K562 (cell line): ENCODE measurements around the gene SULT2B1. TPM values are rescaled to one million over a fixed set of nuclear protein-coding genes. Genes with fewer than 3 reads are reported as not detected.

ENCODE experiments used
- BRF1 ChIP-seq: IDR thresholded peaks from 3 replicates; pipeline ENCODE4 v1.6.1; 2011; ENCODE audit warnings: borderline replicate concordance, mild to moderate bottlenecking; ENCODE audit not compliant: insufficient read length; ENCODE audit errors: extremely low read depth
- CBX2 ChIP-seq: fragments of 200-600 bp; sonication (generic); IDR thresholded peaks from one replicate; pipeline ENCODE4 v1.6.1; 2012; ENCODE audit warnings: mild to moderate bottlenecking, low read length, inconsistent platforms; ENCODE audit not compliant: insufficient read depth, poor library complexity, severe bottlenecking
- CHD2 ChIP-seq: IDR thresholded peaks from 2 replicates; pipeline ENCODE4 v1.6.1; 2011; ENCODE audit warnings: low read depth, low read length
- FOSL1 ChIP-seq: fragments of 200-800 bp; sonication (Bioruptor generic); conservative IDR thresholded peaks from 2 replicates; pipeline ENCODE4 v1.6.1; 2016; ENCODE audit warnings: missing genetic modification characterization, missing compliant biosample characterization
- MCM2 ChIP-seq: fragments of 450-650 bp; IDR thresholded peaks from 2 replicates; pipeline ENCODE4 v1.6.1; 2017; ENCODE audit warnings: low read depth, mild to moderate bottlenecking
- MTA1 ChIP-seq: fragments of 450-650 bp; IDR thresholded peaks from 2 replicates; pipeline ENCODE4 v1.6.1; 2017; ENCODE audit warnings: borderline replicate concordance
- MTA2 ChIP-seq: fragments of 450-650 bp; IDR thresholded peaks from 2 replicates; pipeline ENCODE4 v1.6.1; 2016; ENCODE audit warnings: low read depth
- NEUROD1 ChIP-seq: fragments of 150-350 bp; IDR thresholded peaks from 2 replicates; pipeline ENCODE4 v1.6.1; 2014; ENCODE audit warnings: borderline replicate concordance, low read length, low read depth; ENCODE audit not compliant: partially characterized antibody
- RFX7 ChIP-seq: fragments of 250-450 bp; sonication (Bioruptor Pico); IDR thresholded peaks from 2 replicates; pipeline ENCODE4 v1.5.1; 2021; ENCODE audit warnings: mild to moderate bottlenecking
- SAP30 ChIP-seq: fragments of 200-600 bp; sonication (generic); IDR thresholded peaks from 2 replicates; pipeline ENCODE4 v1.6.1; 2012; ENCODE audit warnings: borderline replicate concordance, low read depth, mild to moderate bottlenecking, moderate library complexity, low read length, control low read depth, inconsistent platforms; ENCODE audit not compliant: insufficient read depth, poor library complexity, severe bottlenecking
- SRSF1 ChIP-seq: fragments of 200-400 bp; formaldehyde crosslinking; IDR thresholded peaks from 2 replicates; pipeline ENCODE4 v1.6.1; 2017; ENCODE audit warnings: mild to moderate bottlenecking, low read depth, low read length, moderate library complexity
- TAF1 ChIP-seq: IDR thresholded peaks from 2 replicates; pipeline ENCODE4 v1.6.1; 2011; ENCODE audit warnings: mild to moderate bottlenecking, low read length, moderate library complexity; ENCODE audit not compliant: insufficient read depth, control insufficient read depth, severe bottlenecking; ENCODE audit errors: extremely low read depth
- TOE1 ChIP-seq, 2 experiments: fragments of 450-650 bp in 1 of 2; sonication (generic) in 1 of 2; formaldehyde crosslinking in 1 of 2; IDR thresholded peaks; 2 replicates each; pipeline versions ENCODE4 v1.7.1 to v1.8.0; 2016 to 2022; ENCODE audit warnings: borderline replicate concordance in 2 of 2, mild to moderate bottlenecking in 2 of 2, antibody characterized with exemption in 1 of 2, inconsistent platforms in 1 of 2, low read depth in 1 of 2, missing genetic modification reagents in 1 of 2, moderate library complexity in 1 of 2
- ZNF143 ChIP-seq: sonication (generic); formaldehyde crosslinking; IDR thresholded peaks from 2 replicates; pipeline ENCODE4 v1.9.0; 2022; ENCODE audit warnings: mild to moderate bottlenecking, missing genetic modification reagents
- ZNF507 ChIP-seq: conservative IDR thresholded peaks from 2 replicates; pipeline ENCODE4 v1.6.1; 2017; ENCODE audit warnings: missing genetic modification characterization, missing compliant biosample characterization
- ZNF57 ChIP-seq: fragments of 450-650 bp; formaldehyde crosslinking; IDR thresholded peaks from 2 replicates; pipeline ENCODE4 v1.4.0; 2020; ENCODE audit warnings: mild to moderate bottlenecking, moderate library complexity
- ZNF584 ChIP-seq: fragments of 200-800 bp; sonication (Bioruptor generic); IDR thresholded peaks from 2 replicates; pipeline ENCODE4 v1.6.1; 2016; ENCODE audit warnings: low read depth, mild to moderate bottlenecking, missing genetic modification characterization, missing compliant biosample characterization
- ZNF668 ChIP-seq: fragments of 250-450 bp; sonication (Bioruptor Pico); IDR thresholded peaks from 2 replicates; pipeline ENCODE4 v1.8.0; 2022; ENCODE audit warnings: mild to moderate bottlenecking, inconsistent platforms
- polyA plus RNA-seq, 8 experiments: library from polyadenylated mRNA; depleted of rRNA in 4 of 8; stranded (reverse) in 5 of 8; unstranded in 3 of 8; fragments of >200 nt; fragmentation: Nextera tagmentation in 2 of 8; fragmentation: Illumina TruSeq in 1 of 8; extraction: Ambion mirVana in 2 of 8; extraction: Trizol in 1 of 8; gene quantifications; 2 replicates each; pipeline versions ENCODE4 v1.2.1 to v1.2.3, GENCODE V29; 2011 to 2014; ENCODE audit warnings: inconsistent platforms in 1 of 8, missing spikeins in 1 of 8
- total RNA-seq, 7 experiments: library from RNA; depleted of rRNA in 6 of 7; stranded (reverse); fragments of >200 nt in 6 of 7; fragmentation: Illumina TruSeq in 2 of 7; extraction: Trizol in 2 of 7; gene quantifications; 2 replicates each; pipeline versions ENCODE4 v1.2.1 to v1.2.3, GENCODE V29; 2011 to 2021; ENCODE audit warnings: low replicate concordance in 1 of 7
- TF ChIP-seq, protein P1 (sequence below), 2 experiments: fragments of 450-650 bp; IDR thresholded peaks; 2 replicates each; pipeline ENCODE4 v1.6.1; 2018; ENCODE audit warnings: mild to moderate bottlenecking in 2 of 2, low read depth in 1 of 2; ENCODE audit not compliant: partially characterized antibody in 2 of 2
- TF ChIP-seq, protein P2 (sequence below): fragments of 450-650 bp; formaldehyde crosslinking; IDR thresholded peaks from 2 replicates; pipeline ENCODE4 v1.4.0; 2020; ENCODE audit warnings: mild to moderate bottlenecking, moderate library complexity

Gene SULT2B1
- total and polyA plus RNA-seq, 9 of the 15 experiments (the other 6 are each of a cell fraction or from before 2014, with no cell fraction given) = 0.09 to 0.62 (median 0.22) TPM; not detected in 2

DNA sequence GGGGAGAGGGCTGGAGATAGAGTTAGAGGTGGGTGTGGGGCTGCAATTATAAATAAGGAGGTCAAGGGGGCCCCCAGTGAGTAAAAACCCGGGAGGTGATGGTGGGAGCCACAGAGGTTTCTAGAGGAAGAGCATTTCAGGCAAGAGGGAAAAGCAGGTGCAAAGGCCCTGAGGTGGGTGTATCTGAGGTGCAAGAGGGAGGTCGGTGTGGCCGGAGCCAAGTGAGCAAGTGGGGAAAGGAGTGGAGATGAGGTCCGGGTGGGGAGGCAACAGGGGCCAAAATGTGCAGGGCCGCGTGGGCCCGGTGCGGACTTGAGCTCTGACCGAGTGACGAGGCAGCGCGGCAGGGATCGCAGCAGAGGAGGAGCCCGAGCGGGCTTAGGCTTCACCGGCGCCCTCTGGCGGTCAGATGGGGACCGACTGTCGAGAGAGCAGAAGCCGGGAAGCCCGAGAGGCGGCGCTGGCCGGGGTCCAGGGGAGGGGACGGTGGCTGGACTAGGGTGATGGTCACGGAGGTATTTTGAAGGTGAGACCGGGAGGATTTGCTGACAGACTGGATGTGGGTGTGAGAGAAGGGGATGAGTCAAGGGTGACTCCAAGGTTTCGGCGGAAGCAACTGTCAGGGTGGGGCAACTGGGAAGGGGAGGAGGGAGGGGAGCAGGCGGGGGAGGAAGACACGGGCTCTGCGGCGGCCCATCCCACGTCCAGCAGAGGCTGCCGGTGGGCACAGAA lies 36.9 kb downstream of the SULT2B1 start (continued):
- TF ChIP-seq, protein P1, sequence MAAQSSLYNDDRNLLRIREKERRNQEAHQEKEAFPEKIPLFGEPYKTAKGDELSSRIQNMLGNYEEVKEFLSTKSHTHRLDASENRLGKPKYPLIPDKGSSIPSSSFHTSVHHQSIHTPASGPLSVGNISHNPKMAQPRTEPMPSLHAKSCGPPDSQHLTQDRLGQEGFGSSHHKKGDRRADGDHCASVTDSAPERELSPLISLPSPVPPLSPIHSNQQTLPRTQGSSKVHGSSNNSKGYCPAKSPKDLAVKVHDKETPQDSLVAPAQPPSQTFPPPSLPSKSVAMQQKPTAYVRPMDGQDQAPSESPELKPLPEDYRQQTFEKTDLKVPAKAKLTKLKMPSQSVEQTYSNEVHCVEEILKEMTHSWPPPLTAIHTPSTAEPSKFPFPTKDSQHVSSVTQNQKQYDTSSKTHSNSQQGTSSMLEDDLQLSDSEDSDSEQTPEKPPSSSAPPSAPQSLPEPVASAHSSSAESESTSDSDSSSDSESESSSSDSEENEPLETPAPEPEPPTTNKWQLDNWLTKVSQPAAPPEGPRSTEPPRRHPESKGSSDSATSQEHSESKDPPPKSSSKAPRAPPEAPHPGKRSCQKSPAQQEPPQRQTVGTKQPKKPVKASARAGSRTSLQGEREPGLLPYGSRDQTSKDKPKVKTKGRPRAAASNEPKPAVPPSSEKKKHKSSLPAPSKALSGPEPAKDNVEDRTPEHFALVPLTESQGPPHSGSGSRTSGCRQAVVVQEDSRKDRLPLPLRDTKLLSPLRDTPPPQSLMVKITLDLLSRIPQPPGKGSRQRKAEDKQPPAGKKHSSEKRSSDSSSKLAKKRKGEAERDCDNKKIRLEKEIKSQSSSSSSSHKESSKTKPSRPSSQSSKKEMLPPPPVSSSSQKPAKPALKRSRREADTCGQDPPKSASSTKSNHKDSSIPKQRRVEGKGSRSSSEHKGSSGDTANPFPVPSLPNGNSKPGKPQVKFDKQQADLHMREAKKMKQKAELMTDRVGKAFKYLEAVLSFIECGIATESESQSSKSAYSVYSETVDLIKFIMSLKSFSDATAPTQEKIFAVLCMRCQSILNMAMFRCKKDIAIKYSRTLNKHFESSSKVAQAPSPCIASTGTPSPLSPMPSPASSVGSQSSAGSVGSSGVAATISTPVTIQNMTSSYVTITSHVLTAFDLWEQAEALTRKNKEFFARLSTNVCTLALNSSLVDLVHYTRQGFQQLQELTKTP (IDR thresholded peaks at IDR 0.05; ENCODE audit: low read depth in 1 of 2, partially characterized antibody in 2 of 2) = peak in 1 of 2 experiments; percentile 89
- TF ChIP-seq RFX7 (CRISPR knock-in tag) = no peak
- TF ChIP-seq BRF1 = no peak
- no peak for TF ChIP-seq ZNF57 (CRISPR knock-in tag)
- TF ChIP-seq ZNF507 (tag) = no peak
- no peak for TF ChIP-seq TAF1
- no peak for TF ChIP-seq CBX2
- no peak for TF ChIP-seq CHD2
- TF ChIP-seq, protein P2, sequence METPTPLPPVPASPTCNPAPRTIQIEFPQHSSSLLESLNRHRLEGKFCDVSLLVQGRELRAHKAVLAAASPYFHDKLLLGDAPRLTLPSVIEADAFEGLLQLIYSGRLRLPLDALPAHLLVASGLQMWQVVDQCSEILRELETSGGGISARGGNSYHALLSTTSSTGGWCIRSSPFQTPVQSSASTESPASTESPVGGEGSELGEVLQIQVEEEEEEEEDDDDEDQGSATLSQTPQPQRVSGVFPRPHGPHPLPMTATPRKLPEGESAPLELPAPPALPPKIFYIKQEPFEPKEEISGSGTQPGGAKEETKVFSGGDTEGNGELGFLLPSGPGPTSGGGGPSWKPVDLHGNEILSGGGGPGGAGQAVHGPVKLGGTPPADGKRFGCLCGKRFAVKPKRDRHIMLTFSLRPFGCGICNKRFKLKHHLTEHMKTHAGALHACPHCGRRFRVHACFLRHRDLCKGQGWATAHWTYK (CRISPR knock-in tag) = 0 out of 2 replicates have a peak, but pooled peaks have one; percentile 19
- no peak for TF ChIP-seq SAP30
- no peak for TF ChIP-seq SRSF1
- TF ChIP-seq FOSL1 (tag) = peak; percentile 81
- TF ChIP-seq TOE1 (IDR thresholded peaks at IDR 0.05; ENCODE audit: borderline replicate concordance) = peak; percentile 83
- no peak for TF ChIP-seq TOE1 (CRISPR knock-in tag; IDR thresholded peaks at IDR 0.05; ENCODE audit: borderline replicate concordance, low read depth)
- no peak; the same call in 1 of the 2 replicates for TF ChIP-seq MTA2
- TF ChIP-seq ZNF143 = no peak
- no peak; the same call in 1 of the 2 replicates for TF ChIP-seq ZNF584 (CRISPR knock-in tag)
- peak; percentile 17 for TF ChIP-seq NEUROD1
- TF ChIP-seq ZNF668 (CRISPR knock-in tag) = 0 out of 2 replicates have a peak, but pooled peaks have one; percentile 26
- peak; percentile 88; the same call in 1 of the 2 replicates for TF ChIP-seq MTA1
- TF ChIP-seq MCM2 = no peak
